Measurements from ENCODE around the gene GALNT14.

- TF ChIP-seq CTCF (IDR thresholded peaks at IDR 0.05; ENCODE audit: low read length) (no peak), EZH2phosphoT487 (IDR thresholded peaks at IDR 0.05; ENCODE audit: low read length) (no peak)
Measured at GRCh38 chr2:31071741-31072140, 66.5 kb downstream of the GALNT14 start.
